ENCODE measurements around the gene PTPRD.
"Not testable (repeated sequence)": the region's sequence is repeated elsewhere in the genome, so short reads cannot be mapped to it uniquely, and the experiment has no call there.

PTPRD gene

DNA sequence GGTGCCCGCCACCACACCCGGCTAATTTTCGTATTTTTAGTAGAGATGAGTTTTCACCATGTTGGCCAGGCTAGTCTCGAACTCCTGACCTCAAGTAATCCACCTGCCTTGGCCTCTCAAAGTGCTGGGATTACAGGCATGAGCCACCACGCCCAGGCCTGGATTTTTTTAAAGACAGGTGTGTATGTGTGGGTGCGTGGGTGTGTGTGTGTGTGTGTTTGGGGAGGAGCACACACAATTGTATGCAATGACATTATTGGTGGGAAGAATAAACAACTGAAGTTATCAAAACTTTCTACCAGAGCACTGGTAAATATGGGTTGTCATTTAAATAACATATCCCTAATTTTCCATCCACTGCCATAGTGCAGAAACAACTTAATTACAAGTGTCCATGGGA lies 1915.2 kb downstream of the PTPRD start:
- not testable (repeated sequence) for DNase-seq

GRCh38 chr9:8696516-8696915 lies 1916.3 kb downstream of the PTPRD start:
- no peak for DNase-seq

- DNase-seq = peak; percentile 53
Measured at GRCh38 chr9:8694983-8695588, 1917.7 kb downstream of the PTPRD start.

DNA sequence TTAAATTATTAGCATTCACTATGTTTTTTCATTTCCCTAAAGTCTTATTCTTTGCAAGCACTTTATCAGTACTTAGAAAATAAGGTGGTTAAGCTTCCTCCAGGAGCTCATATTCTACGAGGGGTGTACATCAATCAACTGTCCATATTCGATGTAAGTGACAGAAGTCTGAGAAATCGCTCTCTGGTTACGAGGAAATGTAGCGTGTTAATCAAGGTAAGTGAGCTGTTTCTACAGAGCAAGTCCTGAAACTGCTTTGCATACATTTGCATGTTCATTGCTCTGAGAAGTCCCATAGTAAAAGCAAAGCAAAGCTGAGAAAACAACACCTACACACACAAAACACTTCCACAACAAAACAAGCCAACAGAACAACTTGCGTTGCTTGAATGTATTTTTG lies 1919.3 kb downstream of the PTPRD start:
- DNase-seq = no peak

DNA sequence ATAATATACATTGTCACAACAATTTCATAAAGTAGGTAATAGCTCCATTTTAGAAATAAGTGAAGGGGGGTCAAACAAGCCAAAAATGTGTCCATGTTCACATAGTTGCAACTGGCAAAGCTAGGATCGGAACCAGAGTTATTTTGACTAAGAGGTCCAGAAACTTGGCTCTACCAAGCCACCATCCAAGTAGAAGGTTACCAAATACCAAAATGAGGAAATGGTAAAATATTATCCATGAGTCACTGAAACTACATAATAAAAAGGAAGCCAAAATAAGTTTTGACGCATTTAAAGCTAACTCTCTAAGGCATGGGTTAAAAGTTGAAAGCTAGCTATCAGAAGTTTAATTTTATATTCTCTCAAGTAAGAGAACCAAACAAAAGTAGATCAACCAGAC lies 1926.3 kb downstream of the PTPRD start:
- DNase-seq = no peak

DNA sequence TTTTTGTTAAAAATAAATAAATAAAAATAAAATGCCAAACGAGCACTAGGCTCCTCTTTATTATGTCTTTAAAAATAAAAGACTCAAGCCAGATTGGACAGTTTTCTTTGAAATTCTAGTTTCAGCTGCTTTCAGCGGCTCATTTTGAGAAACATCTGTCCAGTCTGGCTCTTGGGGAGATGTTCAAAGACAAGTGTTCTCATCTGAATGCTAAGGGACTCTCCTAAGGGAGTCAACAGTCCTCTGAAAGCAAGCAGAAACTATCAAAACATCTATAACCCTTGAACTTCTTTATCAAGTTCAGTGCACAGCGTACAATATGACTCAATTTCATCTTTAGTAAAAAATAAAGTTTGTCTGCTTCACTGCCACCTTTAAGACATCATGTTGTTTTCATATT lies 1927.0 kb downstream of the PTPRD start:
- DNase-seq = no peak

DNA sequence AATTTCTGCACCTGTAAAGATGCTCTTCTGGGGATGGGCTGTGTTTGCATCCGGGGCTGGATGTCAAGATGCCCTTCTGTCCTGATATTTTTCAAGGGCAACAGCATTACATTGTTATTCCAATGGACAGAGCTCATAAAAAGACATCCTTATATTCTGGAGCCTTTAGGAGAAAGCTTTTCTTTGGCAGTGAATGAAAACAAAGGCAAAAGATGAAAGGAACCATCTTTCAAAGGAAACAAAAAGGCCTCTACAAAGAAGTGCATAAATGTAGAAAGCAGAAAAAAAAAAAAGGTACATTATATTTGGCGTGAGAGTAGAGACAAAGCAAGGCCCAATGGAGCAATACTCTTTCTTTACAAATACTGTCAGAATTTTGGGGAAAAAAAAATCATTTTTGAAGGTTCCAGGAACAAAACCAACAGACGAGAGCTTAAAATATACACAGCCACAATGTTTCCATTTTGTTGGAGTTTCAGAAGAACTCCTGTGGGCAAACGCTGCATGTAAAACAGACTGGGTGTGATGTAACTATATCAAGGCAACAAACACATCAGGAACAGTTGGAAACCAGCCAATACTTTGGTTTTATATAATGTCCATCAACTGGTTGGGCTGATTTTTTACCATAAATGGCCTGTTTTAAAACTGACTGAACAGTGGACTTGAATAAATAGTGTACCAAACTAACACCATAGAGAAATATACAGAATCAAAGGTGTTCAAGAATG lies 1927.7 kb downstream of the PTPRD start:
- DNase-seq = no peak

DNA sequence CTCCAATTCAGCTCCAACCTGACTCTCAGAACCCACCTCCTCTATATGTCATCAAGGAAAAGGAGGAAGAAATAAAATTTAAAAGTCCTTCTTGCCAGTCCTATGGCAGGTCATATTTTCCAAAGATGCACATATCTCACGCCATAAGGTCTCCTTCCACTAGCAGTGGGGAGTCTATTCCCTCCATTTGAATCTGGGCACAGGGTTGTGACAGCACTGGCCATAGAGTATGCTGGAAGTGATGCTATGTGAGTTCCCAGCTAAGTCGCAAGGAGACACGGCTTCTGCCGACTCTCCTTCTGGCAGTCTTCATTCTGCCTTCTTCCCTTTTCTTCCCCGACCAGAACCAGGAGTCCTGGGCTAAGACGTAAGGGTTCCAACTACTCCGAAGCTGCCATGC lies 1929.3 kb downstream of the PTPRD start:
- no peak for DNase-seq

DNA sequence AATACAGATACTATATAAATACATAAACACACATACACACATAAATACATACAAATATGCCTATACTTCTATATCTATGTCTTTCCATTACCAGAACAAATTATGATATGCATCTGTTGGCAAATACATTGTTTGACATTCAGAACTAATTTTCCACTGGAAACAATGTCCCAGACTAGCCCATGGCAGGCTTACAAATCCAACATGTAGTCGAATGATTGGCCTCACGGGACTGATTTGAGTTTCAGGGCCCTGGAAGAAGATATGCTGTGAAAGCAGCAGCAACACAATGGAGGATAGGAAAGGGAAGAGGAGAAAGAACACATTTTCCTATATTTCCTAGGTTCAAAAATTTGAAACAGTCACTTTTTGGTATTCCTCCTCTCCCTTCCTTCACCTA lies 1932.1 kb downstream of the PTPRD start:
- no peak for DNase-seq

DNA sequence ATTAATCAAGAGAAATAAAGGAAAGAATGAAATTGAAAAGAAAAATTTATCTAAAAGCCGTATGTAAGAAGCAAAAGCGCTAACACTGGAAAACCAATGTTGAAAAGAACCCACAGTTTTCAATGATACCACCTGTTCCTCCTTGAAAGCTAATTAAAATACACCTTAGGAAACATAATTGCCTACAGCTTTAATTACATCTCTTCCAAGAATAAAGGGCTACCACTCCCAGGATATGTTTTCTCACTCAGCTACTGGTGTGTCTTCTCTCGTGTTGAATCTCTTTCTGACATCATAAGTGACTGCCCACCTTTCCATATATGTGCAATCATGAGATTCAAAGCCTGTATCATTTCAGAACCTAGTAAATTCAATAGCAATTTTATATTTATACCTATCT lies 1932.6 kb downstream of the PTPRD start:
- DNase-seq = no peak

GRCh38 chr9:8679371-8679822 lies 1933.4 kb downstream of the PTPRD start:
- DNase-seq = no peak

- no peak for DNase-seq
Measured at GRCh38 chr9:8677741-8678140, 1935.1 kb downstream of the PTPRD start.

DNA sequence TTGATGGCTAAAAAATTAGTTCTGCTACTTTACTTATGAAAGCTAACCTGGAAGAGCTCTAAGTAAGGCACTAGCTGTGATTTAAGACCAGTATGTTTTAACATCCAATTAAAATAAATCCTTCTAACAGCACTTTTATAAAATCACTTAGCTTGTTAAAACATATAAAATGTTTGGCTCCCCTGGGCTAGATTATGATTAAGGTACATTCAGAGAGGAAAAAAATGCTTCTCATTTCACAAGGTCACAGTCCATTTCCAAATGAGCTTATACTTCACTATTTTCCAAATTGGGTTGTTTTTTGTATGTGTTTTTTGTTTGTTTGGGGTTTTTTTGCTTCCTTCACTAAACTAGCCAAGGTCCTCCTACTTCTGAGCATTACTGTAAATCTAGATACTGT lies 1938.3 kb downstream of the PTPRD start:
- no peak for DNase-seq

DNA sequence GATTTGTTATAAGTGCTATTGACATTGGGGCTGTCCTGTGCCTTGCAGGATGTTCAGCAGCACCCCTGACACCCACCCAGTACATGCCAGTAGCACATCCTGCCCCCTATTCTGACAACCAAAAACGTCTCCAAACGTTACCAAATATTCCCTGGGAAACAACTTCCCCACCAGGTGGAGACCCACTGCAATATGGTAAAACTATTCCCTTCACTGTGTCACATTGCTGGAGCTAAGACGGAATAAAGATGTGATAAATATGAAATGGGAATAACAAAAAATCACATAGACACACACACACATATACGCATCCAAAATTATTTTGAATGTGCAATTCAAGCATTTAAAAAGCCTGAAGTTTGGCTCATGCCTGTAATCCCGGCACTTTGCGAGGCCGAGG lies 1939.0 kb downstream of the PTPRD start:
- DNase-seq = no peak

GRCh38 chr9:8670751-8671150 lies 1942.1 kb downstream of the PTPRD start:
- no peak for DNase-seq

DNA sequence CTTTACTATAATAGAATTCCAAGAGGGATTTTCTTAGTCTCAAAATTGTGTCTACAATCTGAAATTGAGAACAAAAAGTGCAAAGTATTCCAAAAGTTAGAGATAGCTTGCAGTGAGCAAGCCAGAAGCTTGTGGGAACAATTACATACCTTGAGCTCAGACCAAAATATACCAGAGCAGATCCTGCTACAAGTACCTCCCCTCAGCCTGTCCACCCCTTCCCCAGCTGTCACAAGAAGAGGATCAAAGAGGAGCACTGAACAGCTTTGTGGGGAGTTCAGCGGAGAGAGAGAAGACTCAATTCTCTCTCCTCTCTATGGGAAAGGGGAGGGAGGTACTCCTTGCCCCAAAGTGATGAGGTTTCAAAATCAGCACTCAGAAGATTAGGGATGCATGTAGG lies 1944.1 kb downstream of the PTPRD start:
- DNase-seq = no peak

DNA sequence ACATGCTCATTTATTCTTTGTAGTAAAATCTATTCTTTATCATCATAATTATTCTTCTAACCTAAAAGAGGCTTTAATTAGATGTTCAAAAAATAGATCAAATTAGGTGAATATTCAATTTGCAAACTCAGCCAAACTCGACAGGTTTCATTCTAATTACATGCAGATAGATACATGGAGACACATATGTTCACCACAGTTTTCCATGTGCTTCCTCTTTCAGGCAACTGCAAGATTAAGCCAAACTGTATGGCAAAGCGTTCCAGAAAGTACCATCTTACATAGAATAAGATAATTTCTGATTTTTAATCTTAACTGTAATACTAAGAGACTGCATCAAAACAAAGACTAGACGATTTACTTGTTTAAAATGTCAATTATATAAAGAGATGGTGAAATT lies 1944.6 kb downstream of the PTPRD start:
- no peak for DNase-seq

GRCh38 chr9:8666060-8666459 lies 1946.7 kb downstream of the PTPRD start:
- DNase-seq = no peak

GRCh38 chr9:8660383-8660782 lies 1952.4 kb downstream of the PTPRD start:
- no peak for DNase-seq

DNA sequence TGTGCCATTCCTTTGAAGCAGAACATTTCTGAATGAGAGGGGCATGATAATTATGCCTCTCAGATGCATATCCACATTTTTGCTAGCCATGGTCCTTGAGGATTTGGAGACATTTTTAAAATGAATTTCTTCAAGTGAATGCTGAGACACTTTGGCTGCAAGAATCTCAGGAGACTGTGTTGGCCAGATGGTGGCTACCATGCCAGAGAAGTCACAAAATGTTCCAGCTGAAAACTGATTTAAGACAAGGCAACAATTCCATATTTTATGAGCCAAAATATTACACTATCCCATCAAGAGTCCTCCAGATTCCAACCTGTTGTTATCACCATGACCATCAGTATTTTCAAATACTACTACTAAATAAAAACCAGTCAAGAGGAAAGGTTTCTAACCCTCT lies 1953.7 kb downstream of the PTPRD start:
- no peak for DNase-seq

- DNase-seq = no peak
Measured at GRCh38 chr9:8655071-8655470, 1957.7 kb downstream of the PTPRD start.

GRCh38 chr9:8653855-8654254 lies 1958.9 kb downstream of the PTPRD start:
- DNase-seq = no peak

DNA sequence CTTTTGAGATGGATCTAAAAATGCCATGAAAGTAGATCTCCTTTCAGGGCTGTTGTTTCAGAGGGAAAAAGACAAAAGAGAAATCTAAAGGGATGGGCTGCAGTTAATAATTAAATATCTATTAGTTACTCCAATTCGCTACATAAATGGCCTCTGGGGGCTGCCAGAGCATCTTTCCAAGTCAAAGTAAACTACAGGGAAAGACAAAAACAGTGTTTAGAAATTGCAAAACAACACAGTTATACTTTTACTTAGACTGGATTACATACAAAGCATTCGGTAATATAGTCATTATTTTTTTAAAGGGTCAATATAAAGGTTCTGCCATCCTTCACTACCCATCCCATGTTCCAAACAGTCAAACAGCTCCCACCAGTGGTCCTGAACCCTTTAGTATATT lies 1959.7 kb downstream of the PTPRD start:
- no peak for DNase-seq

- DNase-seq = no peak
Measured at GRCh38 chr9:8652255-8652654, 1960.5 kb downstream of the PTPRD start.

- no peak for DNase-seq
Measured at GRCh38 chr9:8651846-8652215, 1961.0 kb downstream of the PTPRD start.
